HG03095 (cell line): ENCODE results near the gene CCL11.

Source experiments
- ATAC-seq: cut with Tn5 transposase; IDR thresholded peaks from one replicate; pipeline ENCODE4 v1.9.1; 2021; ENCODE audit warnings: moderate library complexity; ENCODE audit not compliant: unreplicated experiment

Gene CCL11

GRCh38 chr17:34285286-34285792, at the start of gene CCL11:
Gene CCL11 (plus strand): TSS chr17:34285742. CDS start chr17:34285809, 67 bp downstream.
- no peak for ATAC-seq

- ATAC-seq, result no peak
These were observed 49.2 kb upstream of the CCL11 start for GRCh38 chr17:34236281-34236892.

- no peak for ATAC-seq
These were observed 48.1 kb upstream of the CCL11 start for GRCh38 chr17:34237458-34237857.

GRCh38 chr17:34241062-34241461, 44.5 kb upstream of the CCL11 start:
- ATAC-seq, result no peak

- ATAC-seq, result no peak
These were observed 42.8 kb upstream of the CCL11 start for GRCh38 chr17:34242587-34243363.

GRCh38 chr17:34243364-34244320, 41.9 kb upstream of the CCL11 start:
- no peak for ATAC-seq

- no peak for ATAC-seq
These were observed 40.1 kb upstream of the CCL11 start for GRCh38 chr17:34245351-34245905.

- no peak for ATAC-seq
These were observed 39.1 kb upstream of the CCL11 start for GRCh38 chr17:34246446-34246845.

- ATAC-seq, result no peak
These were observed 38.7 kb upstream of the CCL11 start for GRCh38 chr17:34246881-34247280.

- ATAC-seq, result no peak
These were observed 37.0 kb upstream of the CCL11 start for GRCh38 chr17:34248511-34249024.

- no peak for ATAC-seq
These were observed 36.5 kb upstream of the CCL11 start for GRCh38 chr17:34249061-34249460.

- ATAC-seq, result no peak
These were observed 36.1 kb upstream of the CCL11 start for GRCh38 chr17:34249478-34249877.

GRCh38 chr17:34251186-34251585, 34.4 kb upstream of the CCL11 start:
- no peak for ATAC-seq

- ATAC-seq, result no peak
These were observed 33.5 kb upstream of the CCL11 start for GRCh38 chr17:34252095-34252443.

GRCh38 chr17:34252444-34253138, 33.0 kb upstream of the CCL11 start:
- no peak for ATAC-seq

GRCh38 chr17:34253139-34253525, 32.4 kb upstream of the CCL11 start:
- ATAC-seq, result no peak

- no peak for ATAC-seq
These were observed 31.4 kb upstream of the CCL11 start for GRCh38 chr17:34254146-34254545.

GRCh38 chr17:34254651-34255380, 30.7 kb upstream of the CCL11 start, which contains the start of gene CCL2:
Gene CCL2 (plus strand): TSS chr17:34255285. CDS start chr17:34255350, 65 bp downstream.
- ATAC-seq, result no peak

- ATAC-seq, result no peak
These were observed 30.2 kb upstream of the CCL11 start for GRCh38 chr17:34255381-34255732.
